ENCODE measurements around the gene SMC6. TPM values are rescaled to one million over a fixed set of nuclear protein-coding genes. Genes with fewer than 3 reads are reported as not detected.

Gene SMC6
- total RNA-seq, 4 donors from 2014 or later = 14.1 to 30.8 (median 24.6) TPM

DNA sequence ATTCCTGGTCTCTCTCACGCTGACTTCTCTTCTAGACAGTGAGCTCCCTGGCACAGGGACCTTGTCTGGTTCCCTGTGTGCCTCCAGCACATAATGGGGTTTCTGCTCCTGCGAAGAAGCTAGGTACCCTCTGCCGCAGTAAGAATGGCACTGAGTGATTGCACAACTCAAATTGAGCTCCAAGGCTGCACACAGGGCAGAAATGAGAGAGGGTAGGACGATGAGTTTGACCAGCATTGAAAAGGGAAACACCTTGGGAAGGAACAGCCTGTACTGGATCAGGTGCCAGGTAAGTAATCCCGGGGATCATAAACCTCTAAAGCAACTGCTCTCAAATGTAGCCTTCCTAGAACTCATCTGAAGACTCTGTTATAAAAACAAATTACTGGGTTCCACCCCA lies 41.7 kb upstream of the SMC6 start:
- H3K36me3 ChIP-seq = no peaks in the 10 kb centered on the region
- no peaks in the 10 kb centered on the region for H3K27me3 ChIP-seq
- no peak for DNase-seq (ENCODE audit: low spot score in 2 of 2)
- H3K4me3 ChIP-seq = no peak overlapping the region
- 87 to 89% methylated on average over 5 of the region's 5 CpGs for WGBS, 2 donors
- no peaks in the 10 kb centered on the region for H3K4me1 ChIP-seq
- no peak overlapping the region for H3K27ac ChIP-seq
- H3K9me3 ChIP-seq = no peaks in the 10 kb centered on the region
- TF ChIP-seq EP300 (IDR thresholded peaks at IDR 0.05) (no peak), CTCF (IDR thresholded peaks at IDR 0.05) (no peak), POLR2A (IDR thresholded peaks at IDR 0.05) (no peak)

DNA sequence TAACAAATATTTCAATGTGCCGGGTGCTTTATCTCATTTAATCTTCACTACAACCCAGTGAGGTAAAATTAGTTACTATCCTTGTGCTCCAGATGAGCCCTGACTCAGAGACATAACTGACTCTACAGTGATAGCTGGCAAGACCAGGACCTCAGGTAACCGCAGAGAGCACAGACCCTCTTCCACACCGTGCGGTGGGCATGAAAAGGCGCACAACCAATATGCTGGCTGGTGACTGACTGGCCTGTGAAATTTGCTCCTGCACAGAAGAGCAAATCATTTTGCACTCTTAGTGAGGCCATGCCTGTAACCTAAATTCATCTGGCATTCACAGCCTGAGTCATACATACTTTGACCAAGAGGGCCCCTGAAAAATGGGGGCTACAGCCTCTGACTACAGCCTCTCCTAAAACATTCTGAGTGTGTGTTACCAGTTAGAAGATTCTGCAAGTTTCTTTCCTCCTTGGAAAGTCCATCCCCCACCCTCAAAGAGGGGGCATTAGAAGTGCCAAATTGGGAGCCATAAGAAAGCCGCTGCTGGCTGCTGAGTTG lies 40.3 kb upstream of the SMC6 start:
- TF ChIP-seq EP300 (IDR thresholded peaks at IDR 0.05) = no peak
- TF ChIP-seq CTCF (IDR thresholded peaks at IDR 0.05) = no peak
- no peak for TF ChIP-seq POLR2A (IDR thresholded peaks at IDR 0.05)
- Histone ChIP-seq H3K4me1 (no peaks in the 10 kb centered on the region), H3K36me3 (no peaks in the 10 kb centered on the region), H3K27me3 (no peaks in the 10 kb centered on the region), H3K27ac (no peak overlapping the region), H3K9me3 (no peaks in the 10 kb centered on the region), H3K4me3 (no peak overlapping the region)
- no peak for DNase-seq (ENCODE audit: low spot score in 2 of 2)
- WGBS, 2 donors = 83 to 91% methylated on average over 6 of the region's 6 CpGs

DNA sequence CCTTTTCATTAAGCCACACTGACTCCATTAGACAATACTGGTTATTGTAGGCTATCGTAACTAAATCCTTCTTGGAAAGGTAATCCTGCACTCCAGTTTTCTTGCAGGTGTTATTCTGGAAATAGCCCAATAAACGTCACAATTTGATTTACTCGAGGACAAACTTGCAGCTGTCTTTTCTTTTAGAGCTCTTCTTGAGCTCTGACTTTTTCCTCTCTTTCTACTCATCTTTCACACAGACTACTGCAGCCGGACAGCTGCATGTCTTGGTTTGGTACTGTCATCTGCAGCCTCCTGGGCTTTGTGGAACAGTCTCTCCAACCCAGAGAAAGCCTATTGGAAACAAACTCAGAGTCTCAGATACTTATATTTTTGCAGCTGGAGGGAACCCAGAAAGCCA lies 39.7 kb upstream of the SMC6 start:
- no peak overlapping the region for H3K4me3 ChIP-seq
- no peak overlapping the region for H3K27ac ChIP-seq
- no peaks in the 10 kb centered on the region for H3K27me3 ChIP-seq
- H3K4me1 ChIP-seq = no peaks in the 10 kb centered on the region
- H3K9me3 ChIP-seq = no peaks in the 10 kb centered on the region
- 65 to 68% methylated on average over 4 of the region's 4 CpGs for WGBS, 2 donors
- H3K36me3 ChIP-seq = no peaks in the 10 kb centered on the region
- TF ChIP-seq CTCF (IDR thresholded peaks at IDR 0.05) (no peak), EP300 (IDR thresholded peaks at IDR 0.05) (no peak), POLR2A (IDR thresholded peaks at IDR 0.05) (no peak)
- DNase-seq (ENCODE audit: low spot score in 2 of 2) = no peak

DNA sequence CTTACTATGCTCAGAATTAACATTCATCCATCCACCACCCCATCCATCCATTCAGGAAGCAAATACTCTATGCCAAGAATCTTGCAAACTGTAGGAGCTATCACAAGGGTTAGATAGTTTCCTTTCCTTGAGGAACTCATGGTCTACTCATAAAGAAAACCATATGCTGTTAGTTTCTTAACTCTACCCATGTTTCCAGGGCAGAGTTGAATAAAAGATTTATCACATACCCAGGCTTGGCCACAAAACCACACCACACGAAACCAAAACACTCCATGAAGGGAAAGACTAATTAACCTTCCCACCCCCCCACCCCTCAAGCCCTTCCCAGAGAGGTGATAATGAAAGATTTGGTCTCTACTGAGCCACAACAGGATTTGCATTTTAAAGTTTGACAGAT lies 38.9 kb upstream of the SMC6 start:
- DNase-seq (ENCODE audit: low spot score in 2 of 2) = no peak
- H3K36me3 ChIP-seq = no peaks in the 10 kb centered on the region
- H3K27me3 ChIP-seq = no peaks in the 10 kb centered on the region
- H3K27ac ChIP-seq = no peak overlapping the region
- WGBS, 2 donors = 13 to 80% methylated on average over 1 of the region's 1 CpG
- TF ChIP-seq EP300 (IDR thresholded peaks at IDR 0.05) (no peak), CTCF (IDR thresholded peaks at IDR 0.05) (no peak), POLR2A (IDR thresholded peaks at IDR 0.05) (no peak)
- H3K9me3 ChIP-seq = no peaks in the 10 kb centered on the region
- no peaks in the 10 kb centered on the region for H3K4me1 ChIP-seq
- H3K4me3 ChIP-seq = no peak overlapping the region

DNA sequence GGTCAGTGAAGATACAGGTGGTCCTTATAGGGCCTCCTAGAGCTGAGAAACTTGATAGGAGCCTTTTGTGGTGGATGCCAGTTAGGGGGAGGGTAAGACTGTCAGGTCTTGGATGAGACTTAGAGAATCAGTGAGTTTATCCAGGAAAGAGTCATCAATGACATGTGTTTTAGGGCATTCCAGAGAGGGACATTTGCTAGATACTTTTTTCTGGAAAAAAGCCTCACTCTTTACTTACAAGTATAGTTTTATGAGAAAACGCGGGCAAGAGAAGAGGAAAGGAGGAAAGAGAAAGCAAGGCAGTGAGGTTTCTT lies 38.2 kb upstream of the SMC6 start:
- no peak overlapping the region for H3K27ac ChIP-seq
- H3K27me3 ChIP-seq = no peaks in the 10 kb centered on the region
- DNase-seq (ENCODE audit: low spot score in 2 of 2) = no peak
- WGBS, 2 donors = 84 to 86% methylated on average over 2 of the region's 2 CpGs
- H3K4me1 ChIP-seq = no peaks in the 10 kb centered on the region
- H3K9me3 ChIP-seq = no peaks in the 10 kb centered on the region
- TF ChIP-seq POLR2A (IDR thresholded peaks at IDR 0.05) (no peak), CTCF (IDR thresholded peaks at IDR 0.05) (no peak), EP300 (IDR thresholded peaks at IDR 0.05) (no peak)
- no peaks in the 10 kb centered on the region for H3K36me3 ChIP-seq
- H3K4me3 ChIP-seq = no peak overlapping the region
